Kasumi-1 (cell line): ENCODE measurements around the gene FGF6.

ENCODE experiments used
- DNase-seq, 2 experiments: peaks; one replicate each; lab custom pipeline; 2025; lab: John Stamatoyannopoulos, UW

FGF6 gene

DNA sequence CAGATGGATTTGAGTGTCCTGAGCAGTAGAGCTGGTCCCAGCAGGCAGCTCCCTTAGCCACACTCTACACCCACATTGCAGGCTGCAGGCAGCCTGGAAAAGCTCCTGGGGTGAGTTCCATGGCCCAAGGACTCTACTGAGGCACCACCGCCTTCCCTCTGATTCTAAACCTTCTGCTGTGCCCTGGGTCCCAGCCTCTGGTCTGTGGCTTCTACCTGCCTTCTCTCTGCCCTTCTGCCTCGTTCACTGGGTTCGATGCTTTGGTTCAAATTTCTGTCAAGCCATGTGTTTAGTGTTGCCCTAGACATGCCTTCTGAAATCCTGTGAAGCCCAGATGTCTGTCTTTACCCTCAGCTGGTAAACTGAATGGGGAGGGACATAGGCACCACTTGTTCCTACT lies 1.5 kb upstream of the FGF6 start:
- no peak for DNase-seq

- no peak for DNase-seq
Observed at GRCh38 chr12:4446335-4446734, 720 bp upstream of the FGF6 start.

- no peak for DNase-seq
Observed at GRCh38 chr12:4444031-4444430, 1.6 kb downstream of the FGF6 start.

- DNase-seq: no peak
Observed at GRCh38 chr12:4443616-4444015, 2.0 kb downstream of the FGF6 start.

- no peak for DNase-seq
Observed at GRCh38 chr12:4441355-4442335, 4.0 kb downstream of the FGF6 start.

DNA sequence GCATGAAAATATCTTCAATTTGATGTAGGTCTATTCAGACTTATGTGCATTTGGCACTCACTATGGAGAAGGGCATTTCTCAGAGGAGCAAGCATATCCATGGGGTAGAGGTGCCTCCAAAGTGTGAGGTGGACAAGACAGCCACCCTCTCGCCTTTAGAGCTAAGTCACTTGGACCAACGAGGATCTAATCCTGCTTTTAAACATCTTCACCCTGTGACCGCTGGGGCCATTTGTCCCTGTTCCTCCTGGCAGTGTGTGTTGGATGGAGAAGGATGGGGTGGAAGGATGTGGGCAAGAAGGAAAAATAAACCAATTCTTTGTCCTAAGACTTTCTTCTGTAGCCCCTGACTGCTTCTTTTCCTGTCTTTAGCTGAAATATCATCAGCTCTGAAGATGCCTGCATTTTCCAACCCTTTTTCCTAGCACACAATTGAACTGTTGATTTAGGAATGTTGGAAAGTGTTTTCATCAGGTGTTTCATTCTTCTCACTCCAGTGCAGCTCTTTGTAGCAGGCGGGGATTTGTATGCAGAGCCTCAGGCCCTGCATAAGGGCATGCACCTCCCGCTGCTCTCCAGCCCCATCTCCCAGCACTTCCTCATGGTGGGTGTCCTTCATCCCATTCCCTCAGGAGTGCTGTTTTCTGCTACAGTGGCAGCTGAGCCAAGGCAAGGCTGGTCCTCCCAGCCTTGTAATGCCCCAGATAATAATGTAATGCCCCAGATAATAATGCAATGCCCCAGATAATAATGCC lies 5.3 kb downstream of the FGF6 start:
- DNase-seq: no peak

DNA sequence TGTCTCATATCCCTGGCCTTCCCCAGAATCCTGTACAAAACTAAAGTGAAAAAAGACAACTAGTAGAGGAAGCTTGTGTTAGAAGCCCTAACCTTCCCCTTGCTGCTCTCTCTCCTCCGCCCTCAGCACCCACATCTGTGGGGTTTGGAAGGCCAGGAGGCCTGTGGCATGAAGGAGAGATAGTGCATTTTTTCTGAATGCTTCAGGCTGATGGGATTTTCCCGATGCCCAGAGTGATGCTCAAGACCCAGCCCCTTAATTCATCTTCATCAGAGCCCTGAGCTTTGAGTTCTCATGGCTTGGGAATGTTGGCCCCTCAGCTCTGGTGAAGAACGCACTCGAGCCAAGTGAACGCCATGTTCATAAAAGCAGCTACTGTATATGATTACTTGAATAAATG lies 5.9 kb downstream of the FGF6 start:
- DNase-seq: no peak

- peak in 1 of 2 experiments; percentile 18 for DNase-seq
Observed at GRCh38 chr12:4438834-4439596, 6.6 kb downstream of the FGF6 start.

DNA sequence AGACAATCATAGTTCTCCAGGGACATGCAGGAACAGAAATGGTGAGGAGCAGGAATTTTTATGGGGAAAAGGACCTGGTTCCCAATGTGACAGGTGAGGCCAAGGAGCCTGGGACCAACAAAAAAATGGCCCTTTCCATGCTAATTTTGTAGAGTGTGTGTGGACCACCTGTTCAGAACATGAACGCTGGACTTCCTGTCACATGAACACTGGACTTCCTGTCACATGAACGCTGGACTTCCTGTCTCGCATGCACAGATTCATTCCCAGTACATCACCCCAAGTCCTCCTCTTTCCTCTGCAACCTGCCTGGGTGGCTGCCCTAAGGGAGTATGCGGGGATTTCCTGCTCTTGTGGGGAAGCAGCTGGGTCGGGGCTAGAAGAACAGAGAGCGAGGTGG lies 10.1 kb downstream of the FGF6 start:
- no peak for DNase-seq

DNA sequence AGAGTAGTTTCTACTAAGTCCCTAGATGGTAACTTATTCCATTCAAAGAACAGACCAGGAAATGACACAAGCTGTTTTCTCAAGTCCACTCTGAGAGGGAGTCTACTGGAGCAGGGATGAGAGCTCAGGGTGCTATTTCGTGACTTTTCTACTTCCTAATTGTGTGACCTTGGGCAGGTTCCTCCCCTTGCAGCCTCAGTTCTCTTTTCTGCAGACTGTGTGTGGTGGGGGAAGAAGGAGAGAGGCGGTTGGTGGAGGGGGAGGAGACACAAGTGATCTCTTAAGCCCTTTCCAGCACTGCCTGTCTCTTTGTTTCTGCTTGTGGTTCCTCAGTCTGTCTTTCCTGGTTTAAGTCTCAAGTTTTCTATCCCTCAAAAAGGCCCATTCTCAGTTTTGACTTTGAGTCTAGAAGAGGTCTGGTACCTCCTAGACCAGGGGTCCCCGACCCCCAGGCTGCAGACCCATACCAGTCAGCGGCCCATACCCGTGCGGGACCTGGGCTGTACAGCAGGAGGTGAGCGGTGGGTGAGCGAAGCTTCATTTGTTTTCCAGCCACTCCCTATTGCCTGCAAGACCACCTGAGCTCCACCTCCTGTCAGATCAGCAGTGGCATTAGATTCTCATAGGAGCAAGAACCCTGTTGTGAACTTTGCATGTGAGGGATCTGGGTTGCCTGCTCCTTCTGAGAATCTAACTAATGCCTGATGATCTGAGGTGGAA lies 10.7 kb downstream of the FGF6 start:
- DNase-seq: peak; percentile 23 to 50

GRCh38 chr12:4434301-4434700 lies 11.3 kb downstream of the FGF6 start:
- DNase-seq: no peak

GRCh38 chr12:4433745-4434058 lies 11.9 kb downstream of the FGF6 start:
- DNase-seq: no peak

GRCh38 chr12:4432878-4433744 lies 12.5 kb downstream of the FGF6 start:
- no peak for DNase-seq

GRCh38 chr12:4431866-4432265 lies 13.7 kb downstream of the FGF6 start:
- DNase-seq: no peak

DNA sequence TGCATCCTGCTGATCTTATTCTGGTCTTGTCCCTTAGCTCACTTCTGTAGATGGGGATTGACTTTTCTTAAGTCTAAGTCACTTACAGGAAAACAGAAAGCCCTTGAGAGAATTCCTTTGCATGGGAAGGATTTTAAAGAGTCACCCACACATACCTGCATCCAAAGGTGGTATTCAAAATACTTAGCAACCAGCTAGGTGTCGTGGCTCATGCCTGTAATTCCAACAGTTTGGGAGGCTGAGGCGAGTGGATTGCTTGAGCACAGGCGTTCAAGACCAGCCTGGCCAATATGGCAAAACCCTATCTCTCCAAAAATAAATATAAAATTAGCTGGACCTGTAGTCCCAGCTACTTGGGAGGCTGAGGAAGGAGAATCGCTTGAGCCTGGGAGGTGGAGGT lies 14.2 kb downstream of the FGF6 start:
- no peak for DNase-seq

- no peak for DNase-seq
Observed at GRCh38 chr12:4424422-4424821, 21.2 kb downstream of the FGF6 start.

- no peak for DNase-seq
Observed at GRCh38 chr12:4423528-4424195, 22.0 kb downstream of the FGF6 start.

GRCh38 chr12:4422985-4423384 lies 22.6 kb downstream of the FGF6 start:
- DNase-seq: no peak

DNA sequence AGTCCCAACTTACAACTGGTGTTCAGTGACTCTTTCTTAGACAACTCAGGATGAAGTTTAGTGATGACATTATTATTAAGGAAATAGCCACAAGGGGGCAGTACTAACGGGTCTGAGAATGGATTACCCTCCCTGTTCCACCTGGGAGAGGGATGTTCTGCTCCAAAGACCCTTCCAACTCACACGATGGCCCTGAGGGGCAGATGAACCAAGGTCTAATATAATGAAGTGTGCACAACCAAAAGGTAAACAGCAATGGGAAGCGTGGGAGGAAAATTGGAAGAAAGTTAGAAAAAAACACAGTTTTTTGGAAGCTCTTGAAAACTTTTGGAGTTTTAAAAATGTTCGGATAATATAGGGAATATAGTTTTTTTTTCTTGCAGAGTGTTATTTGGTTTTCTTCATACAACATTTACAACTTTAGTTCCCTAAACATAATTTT lies 24.0 kb downstream of the FGF6 start:
- DNase-seq: peak; percentile 8 to 49

GRCh38 chr12:4420138-4420670 lies 25.4 kb downstream of the FGF6 start:
- DNase-seq: no peak
